ENCODE data around the gene CCT8. TPM values are rescaled to one million over a fixed set of nuclear protein-coding genes. Genes with fewer than 3 reads are reported as not detected.

CCT8 gene, protein sequence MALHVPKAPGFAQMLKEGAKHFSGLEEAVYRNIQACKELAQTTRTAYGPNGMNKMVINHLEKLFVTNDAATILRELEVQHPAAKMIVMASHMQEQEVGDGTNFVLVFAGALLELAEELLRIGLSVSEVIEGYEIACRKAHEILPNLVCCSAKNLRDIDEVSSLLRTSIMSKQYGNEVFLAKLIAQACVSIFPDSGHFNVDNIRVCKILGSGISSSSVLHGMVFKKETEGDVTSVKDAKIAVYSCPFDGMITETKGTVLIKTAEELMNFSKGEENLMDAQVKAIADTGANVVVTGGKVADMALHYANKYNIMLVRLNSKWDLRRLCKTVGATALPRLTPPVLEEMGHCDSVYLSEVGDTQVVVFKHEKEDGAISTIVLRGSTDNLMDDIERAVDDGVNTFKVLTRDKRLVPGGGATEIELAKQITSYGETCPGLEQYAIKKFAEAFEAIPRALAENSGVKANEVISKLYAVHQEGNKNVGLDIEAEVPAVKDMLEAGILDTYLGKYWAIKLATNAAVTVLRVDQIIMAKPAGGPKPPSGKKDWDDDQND
- polyA plus RNA-seq (ENCODE audit: insufficient read length) = 173 TPM

GRCh38 chr21:29073222-29074006 is at the start of gene CCT8:
Gene CCT8, minus strand, starts transcription at chr21:29073648. Its CDS starts 58 bp downstream, at chr21:29073590.
- DNase-seq (ENCODE audit: low read depth) = peak; percentile 99

DNA sequence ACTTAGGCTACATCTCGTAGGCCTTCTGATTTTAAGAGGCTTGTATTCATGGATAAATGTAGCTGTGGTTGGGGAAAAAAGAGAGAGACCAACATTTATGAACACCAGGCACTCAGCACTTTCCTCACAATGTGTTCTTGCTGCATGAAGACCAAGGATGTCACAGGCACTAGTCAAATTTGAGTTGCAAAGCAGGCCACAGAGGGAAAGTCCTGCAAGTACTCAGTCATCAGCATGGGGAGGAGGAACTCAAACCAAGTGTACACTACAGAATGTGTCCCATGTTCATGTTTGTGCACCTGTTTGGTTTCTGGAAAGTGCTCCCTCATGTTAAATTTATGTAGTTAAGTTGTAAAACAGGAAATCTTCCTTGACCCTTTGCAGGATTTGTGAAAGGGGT is 48.3 kb upstream of the CCT8 start:
- no peak for DNase-seq (ENCODE audit: low read depth)

DNA sequence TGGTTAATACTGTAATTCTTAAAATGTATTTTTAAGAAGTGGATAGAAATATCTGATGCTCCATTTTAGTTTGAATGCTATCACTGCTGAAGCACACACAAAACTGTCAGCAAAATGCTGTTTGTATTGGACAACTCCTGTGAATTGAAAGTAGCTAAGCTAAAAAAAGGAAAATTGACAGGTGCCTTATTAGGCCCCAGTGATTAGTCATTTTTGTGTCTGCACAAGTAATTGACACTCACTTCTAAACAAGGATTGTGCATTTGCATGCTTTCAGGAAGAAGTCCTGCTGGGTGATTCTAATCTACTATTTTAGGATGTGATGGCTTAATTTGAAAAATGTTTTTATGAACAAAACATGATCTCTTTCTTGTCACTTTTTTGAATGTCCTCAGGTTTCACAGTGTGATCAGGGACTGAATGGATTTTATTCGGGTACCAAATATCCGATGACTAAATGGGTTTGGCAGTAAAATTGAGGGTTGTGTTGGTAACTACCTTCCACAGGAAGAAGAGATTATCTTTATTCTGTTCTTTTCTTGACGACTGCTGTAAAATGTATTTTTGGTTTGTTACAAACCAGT is 44.0 kb upstream of the CCT8 start:
- no peak for DNase-seq (ENCODE audit: low read depth)

DNA sequence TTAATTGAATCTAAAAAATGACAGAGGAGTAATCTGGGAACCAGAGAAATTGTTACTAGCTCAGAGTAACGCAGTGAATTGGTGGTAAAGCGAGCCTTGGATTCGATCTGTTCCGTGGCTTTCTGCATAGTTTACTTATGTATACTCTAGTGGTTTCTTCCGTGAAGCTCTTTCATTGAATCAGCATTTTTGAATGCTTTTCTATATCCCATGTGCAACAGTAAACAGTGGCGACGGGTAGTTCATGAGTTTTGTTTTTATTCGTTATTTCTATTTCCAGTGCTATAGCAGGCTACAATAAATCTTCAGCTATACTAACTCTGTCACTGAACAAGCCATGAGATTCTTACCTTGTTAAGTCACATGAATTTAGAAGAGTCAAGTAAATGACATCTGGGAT is 42.5 kb upstream of the CCT8 start:
- DNase-seq (ENCODE audit: low read depth) = no peak

DNA sequence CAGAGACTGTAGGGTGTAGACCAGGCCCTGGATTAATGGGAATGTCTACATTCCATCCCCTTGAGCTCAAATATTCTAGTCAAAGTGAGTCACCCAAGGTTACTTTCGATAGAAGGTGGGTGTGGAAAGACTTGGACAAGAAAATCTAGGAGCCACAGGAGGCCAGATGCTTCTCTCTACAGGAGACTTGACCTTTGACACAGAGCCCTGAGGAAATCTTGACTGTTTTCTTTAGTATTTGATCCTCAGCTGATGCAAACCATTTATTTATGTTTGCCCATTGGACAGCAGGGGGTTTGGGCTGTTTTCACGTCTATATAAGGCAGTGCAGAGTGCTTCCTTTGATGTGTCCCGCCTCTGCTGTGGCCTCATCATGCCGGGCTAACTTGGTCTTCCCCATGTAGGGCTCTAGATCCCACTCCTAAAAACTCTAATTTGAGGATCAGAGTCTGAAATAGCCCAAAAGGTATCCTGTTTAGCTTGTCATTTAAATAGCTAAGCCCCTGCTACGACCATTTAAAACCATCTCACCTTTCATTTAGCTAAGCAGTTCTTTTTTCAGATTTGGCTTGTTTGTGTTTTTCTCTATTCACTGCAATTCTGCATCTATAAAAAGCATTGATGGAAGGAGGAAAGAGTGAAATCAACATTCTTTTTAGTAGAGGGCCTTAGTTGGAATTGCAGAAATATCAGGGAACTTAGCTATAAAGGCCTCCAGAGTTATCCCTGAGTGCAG is 41.5 kb upstream of the CCT8 start:
- no peak for DNase-seq (ENCODE audit: low read depth)

DNA sequence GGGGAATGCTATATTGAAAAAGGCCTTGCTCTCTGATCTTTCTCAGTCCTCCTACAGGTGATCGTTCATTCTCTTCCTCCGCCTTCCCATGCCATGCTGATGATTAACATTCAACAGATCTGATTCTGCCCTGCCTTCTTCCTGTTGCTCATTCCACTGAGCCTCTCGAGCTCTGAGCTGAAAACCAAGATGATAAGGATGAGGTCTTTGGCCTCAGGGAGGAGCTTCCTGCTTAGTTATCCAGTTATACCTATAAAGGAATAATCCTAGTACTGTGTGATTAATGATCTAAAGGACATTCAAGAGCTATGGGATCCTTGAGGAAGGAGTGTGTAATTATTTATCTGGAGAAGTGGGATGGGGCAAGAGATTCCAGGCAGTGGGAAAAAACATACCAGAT is 31.8 kb upstream of the CCT8 start:
- DNase-seq (ENCODE audit: low read depth) = no peak

DNA sequence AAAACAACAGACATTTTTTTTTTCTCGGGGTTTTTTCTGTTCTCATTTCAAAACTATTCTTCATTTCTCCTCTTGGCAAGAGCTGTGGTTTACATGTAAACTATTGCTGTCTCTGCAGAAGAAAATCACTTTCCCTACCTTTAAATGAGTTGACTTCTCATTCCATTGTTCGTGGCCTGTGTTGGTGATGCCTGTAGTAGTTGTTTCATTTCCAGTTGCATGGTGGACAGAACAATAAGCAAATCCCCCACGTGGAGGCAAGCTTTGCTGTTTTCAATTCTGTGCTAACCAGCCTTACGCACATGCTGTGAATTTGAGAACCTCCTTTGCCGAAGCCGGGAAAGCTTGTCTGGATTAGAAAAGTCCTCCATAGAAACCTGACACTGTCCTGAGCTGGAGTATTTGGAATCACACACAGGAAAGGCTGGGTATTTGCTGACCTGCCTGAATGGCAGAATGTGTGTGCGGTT is 30.8 kb upstream of the CCT8 start:
- no peak for DNase-seq (ENCODE audit: low read depth)

- no peak for DNase-seq (ENCODE audit: low read depth)
These were observed 29.4 kb upstream of the CCT8 start for GRCh38 chr21:29102791-29103257.

DNA sequence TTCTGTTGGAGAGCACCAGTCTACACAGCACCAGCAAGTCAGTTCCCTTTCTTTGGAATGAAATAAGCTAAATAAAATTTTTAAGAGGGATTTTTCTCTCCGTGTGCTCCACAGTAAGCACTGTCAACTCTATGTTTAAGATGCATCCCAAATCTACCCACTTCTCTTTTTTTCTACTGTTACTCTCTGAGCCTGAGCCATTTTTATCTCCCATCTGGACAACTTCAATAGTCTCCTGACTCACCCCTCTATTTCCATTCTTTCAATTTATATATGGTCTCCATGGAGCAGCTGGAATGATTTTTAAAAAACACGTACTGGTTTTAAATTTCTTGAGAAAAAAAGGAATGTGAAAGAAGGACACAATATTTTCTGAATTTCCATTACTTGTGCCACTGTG is 24.7 kb upstream of the CCT8 start:
- DNase-seq (ENCODE audit: low read depth) = no peak

DNA sequence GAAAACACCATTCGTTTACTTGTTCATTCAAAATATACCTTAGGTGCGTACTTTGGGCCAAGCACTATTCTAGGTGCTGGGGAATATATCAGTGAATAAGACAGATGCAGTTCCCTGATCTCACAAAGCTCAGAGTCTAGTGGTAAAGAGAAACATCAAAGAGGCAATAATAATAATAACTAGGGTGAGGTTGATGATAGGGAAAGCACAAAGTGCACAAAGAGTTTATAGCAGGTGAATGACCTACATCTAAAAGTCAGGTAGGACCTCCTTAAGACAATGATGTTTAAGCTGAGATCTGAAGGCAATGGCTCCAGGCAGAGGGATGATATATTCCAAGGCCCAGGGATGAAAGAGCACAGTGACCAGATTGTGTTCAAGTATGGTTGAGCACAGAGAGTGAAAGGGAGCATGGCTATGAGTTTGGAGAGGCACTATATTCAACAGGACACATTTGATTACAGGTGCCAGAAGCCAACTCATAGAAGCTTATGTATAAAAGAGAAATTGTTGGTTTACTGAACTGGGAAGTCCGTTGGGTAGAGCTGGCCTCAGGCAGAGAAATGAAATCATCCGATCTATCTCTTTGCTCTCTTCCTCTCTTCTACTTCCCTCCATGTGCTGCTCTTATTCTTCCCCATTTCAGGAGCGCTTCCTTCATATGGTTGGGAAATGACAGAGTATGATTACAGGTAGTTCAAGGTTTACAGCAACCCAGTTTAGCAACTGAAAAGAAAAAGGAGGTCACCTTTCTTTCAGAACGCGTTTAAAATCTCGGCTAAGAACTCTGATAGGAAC is 23.0 kb upstream of the CCT8 start:
- DNase-seq (ENCODE audit: low read depth) = no peak

DNA sequence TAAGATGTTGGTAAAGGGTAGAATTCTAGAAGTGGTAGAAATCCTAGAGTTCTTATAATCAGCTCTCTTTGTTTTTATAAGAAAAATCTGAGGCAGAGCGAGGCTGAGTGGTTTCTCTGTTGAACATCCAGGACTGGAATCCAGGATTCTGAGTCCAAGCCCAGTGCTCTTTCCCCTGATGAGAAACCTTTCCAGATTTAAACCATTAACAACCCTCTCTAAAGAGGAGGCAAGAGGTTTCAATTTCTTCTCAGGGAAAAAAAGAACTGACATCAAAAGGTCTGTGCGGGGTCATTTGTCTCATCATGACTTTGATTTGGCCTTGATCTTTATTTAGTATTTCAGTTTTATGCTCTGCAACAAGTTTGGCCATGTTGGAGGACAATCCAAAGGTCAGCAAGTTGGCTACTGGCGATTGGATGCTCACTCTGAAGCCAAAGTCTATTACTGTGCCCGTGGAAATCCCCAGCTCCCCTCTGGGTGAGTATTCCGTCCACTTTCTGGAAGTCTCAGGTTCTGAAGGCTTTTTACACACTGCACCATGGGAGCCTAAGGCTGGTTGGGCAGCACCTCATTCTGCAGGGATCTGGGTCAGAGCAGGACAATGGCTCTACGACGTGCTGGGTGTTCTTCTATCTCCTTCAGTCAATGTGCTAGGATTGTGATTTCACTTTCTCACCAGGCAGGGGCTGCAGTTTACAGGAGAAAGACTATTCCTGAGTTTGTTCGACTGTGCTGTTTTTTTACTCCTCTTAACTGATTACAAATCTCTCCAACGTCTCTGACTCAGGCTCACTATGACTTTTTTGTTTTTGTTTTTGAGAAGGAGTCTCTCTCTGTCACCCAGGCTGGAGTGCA is 18.9 kb upstream of the CCT8 start:
- no peak for DNase-seq (ENCODE audit: low read depth)

GRCh38 chr21:29091033-29091432 is 17.6 kb upstream of the CCT8 start:
- DNase-seq (ENCODE audit: low read depth) = no peak

DNA sequence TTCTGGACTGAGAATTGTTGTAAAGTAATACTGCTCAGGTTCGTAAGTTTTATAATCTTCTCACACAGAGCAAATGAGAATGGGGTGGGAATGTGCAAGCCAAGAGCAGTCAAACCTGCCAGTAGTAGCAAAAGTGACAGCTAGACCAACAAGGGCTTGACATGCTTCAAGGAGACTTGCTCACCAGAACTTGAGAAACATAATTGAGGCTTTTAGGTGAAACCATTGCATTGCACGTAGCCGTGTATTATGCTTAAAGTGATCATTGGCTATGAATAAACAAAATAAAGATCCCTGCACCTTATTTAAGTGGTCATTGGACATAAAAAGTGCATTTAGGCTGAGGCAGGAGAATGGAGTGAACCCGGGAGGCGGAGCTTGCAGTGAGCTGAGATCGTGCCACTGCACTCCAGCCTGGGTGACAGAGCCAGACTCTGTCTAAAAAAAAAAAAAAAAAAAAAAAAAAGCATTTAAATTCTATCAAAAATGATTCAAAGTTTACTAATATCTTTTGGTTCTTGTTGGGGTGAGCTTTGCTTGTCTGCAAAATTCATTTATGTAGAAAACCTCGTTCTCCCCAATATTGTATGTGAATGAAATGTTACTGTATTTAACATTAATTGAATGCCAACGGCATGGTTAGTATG is 11.8 kb upstream of the CCT8 start:
- no peak for DNase-seq (ENCODE audit: low read depth)

- DNase-seq (ENCODE audit: low read depth) = no peak
These were observed 10.9 kb upstream of the CCT8 start for GRCh38 chr21:29084372-29084771.

DNA sequence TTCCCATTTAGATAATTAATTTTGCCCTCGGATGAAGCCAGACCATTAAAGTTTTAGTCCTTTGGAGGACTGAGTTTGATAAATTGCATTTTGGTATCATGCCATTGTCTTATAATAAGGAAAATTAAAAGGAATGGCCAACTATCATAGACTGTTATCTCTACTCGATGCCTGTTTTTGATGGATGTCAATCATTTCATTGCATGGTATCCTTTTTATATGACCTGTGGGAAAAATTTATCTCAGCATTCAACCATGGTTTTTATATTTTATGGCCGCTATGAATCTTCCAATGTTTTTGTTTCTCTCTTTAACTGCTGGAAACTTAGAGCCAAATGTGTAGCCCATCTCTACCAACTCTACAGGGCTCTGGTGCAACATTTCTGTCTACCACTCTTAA is 9.9 kb upstream of the CCT8 start:
- no peak for DNase-seq (ENCODE audit: low read depth)

DNA sequence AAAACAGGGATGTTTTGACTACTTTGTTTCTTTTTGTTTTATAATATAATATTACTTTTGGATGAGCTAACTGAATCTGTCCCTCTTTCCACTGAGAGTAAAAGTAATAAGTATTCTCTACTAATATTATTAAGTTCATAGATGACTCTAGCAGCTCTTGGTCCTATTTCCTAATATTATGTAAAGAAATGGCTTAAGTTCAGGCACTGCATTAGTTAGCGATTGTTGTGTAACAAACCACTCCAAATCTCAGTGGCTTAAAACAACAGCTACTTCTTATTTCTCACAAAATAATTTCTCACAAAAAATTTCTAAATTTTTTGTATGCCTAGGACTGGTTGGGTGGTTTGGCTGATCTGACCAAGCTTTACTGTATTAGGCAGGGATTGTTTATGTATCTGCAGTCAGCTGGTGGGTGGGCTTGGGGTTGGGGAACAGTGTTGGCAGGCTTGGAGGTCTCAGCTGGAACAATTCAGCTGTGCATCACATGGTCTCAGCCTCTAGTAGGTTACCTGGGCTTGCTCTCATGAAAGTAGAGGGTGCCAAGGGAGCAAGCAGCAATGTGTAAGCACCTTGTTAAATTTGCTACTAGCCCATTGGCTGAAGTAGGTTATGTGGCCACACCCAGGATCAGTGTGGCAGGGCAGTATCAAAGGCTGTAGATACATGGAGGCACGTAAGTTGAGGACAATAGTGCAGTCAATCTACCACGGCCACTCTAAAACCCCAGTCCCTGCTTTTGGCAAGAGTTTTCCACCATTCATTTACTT is 8.8 kb upstream of the CCT8 start:
- DNase-seq (ENCODE audit: low read depth) = no peak

DNA sequence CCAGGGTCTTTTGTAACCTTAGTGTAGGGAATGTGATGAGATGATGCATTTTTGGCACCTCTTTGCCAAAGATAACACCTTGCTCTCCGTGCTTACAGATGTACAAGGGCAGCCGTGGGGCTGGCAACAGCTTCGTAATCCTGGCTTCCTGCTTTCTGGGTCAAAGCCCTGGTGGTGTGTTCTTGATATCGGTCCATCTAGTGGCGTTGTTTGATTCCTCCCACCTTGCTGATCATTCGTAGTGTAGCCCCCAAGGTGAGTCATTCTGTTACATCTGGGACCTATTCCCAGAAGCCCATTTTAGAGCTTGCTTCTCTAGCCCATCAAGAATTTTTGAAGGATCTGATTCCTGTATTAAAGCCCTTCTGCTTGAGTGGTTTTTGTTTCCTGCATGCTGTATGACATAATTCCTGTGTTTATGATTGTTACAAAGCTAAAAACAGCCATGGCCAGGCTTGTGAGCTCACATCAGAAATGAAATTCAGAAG is 7.0 kb upstream of the CCT8 start:
- no peak for DNase-seq (ENCODE audit: low read depth)
